Heart left ventricle (tissue), 16 donors: ENCODE measurements around the gene POTEF. TPM values are rescaled to one million over a fixed set of nuclear protein-coding genes. Genes with fewer than 3 reads are reported as not detected.
"Not testable (repeated sequence)": the region's sequence is repeated elsewhere in the genome, so short reads cannot be mapped to it uniquely, and the experiment has no call there.

Experiments
- ATAC-seq, 4 donors: fragments of 200-7000 bp; cut with Tn5 transposase; one replicate each; pipeline ENCODE4 v1.9.1; 2020 to 2022; ENCODE audit warnings: moderate library complexity in 4 of 4, mild to moderate bottlenecking in 3 of 4, moderate number of reproducible peaks in 1 of 4
- DNase-seq, 5 donors: peaks; one replicate each; pipeline ENCODE4 v3.0.0-alpha.2; 2020
- H3K27ac ChIP-seq, 12 donors: fragments of 200-600 bp; sonication (generic) in 4 of 12; one replicate each; pipeline versions ENCODE4 v1.5.0 to v1.8.0; 2016 to 2022; ENCODE audit warnings: mild to moderate bottlenecking in 2 of 12
- H3K27me3 ChIP-seq, 9 donors: fragments of 200-600 bp; sonication (generic) in 2 of 9; one replicate each; pipeline versions ENCODE4 v1.5.1 to v1.8.0; 2016 to 2022; ENCODE audit warnings: mild to moderate bottlenecking in 3 of 9
- H3K36me3 ChIP-seq, 9 donors: fragments of 200-600 bp; sonication (generic) in 2 of 9; one replicate each; pipeline versions ENCODE4 v1.5.0 to v1.8.0; 2018 to 2022; ENCODE audit warnings: mild to moderate bottlenecking in 2 of 9
- H3K4me1 ChIP-seq, 12 donors: fragments of 200-600 bp; sonication (generic) in 4 of 12; one replicate each; pipeline versions ENCODE4 v1.5.0 to v1.8.0; 2016 to 2022; ENCODE audit warnings: mild to moderate bottlenecking in 3 of 12
- H3K4me3 ChIP-seq, 12 donors: fragments of 200-600 bp; sonication (generic) in 4 of 12; one replicate each; pipeline versions ENCODE4 v1.5.0 to v1.8.0; 2017 to 2022; ENCODE audit warnings: mild to moderate bottlenecking in 9 of 12, moderate library complexity in 4 of 12
- H3K9me3 ChIP-seq, 12 donors: fragments of 200-600 bp; sonication (generic) in 4 of 12; one replicate each; pipeline versions ENCODE4 v1.5.0 to v1.8.0; 2016 to 2022; ENCODE audit warnings: mild to moderate bottlenecking in 1 of 12
- CTCF ChIP-seq, 12 donors: fragments of 200-600 bp; sonication (generic) in 4 of 12; IDR thresholded peaks; one replicate each; pipeline versions ENCODE4 v1.5.0 to v1.8.0; 2018 to 2022; ENCODE audit warnings: antibody characterized with exemption in 12 of 12, mild to moderate bottlenecking in 5 of 12
- POLR2A ChIP-seq, 2 donors: fragments of 450-650 bp; IDR thresholded peaks; one replicate each; pipeline ENCODE4 v1.6.1; 2017; ENCODE audit warnings: antibody characterized with exemption in 2 of 2, mild to moderate bottlenecking in 2 of 2, moderate library complexity in 2 of 2
- WGBS, 4 donors: extraction: QIAGEN DNeasy Blood & Tissue Kit in 2 of 4; methylation state at CpG; one replicate each; pipeline versions ENCODE4 v1.1.5 to v1.1.7; 2013 to 2018; 5-methylcytosine and 5-hydroxymethylcytosine counted together
- intact Hi-C, 10 donors: fragments of 100-400 bp; cut with DNase I; formaldehyde crosslinking; loops; one replicate each; pipeline versions ENCODE4 v1.11.1 to v1.14.2; 2022
- polyA plus RNA-seq, 2 donors: library from polyadenylated mRNA; stranded (reverse); fragments of 200-250 nt; gene quantifications; one replicate each; pipeline ENCODE4 v1.2.3, GENCODE V29; 2013
- total RNA-seq, 9 donors: library from RNA; depleted of rRNA in 2 of 9; stranded (reverse); fragments of >200 nt in 2 of 9; fragmentation: NEBNext Ultra II Directional in 3 of 9; extraction: Animal tissue kit (Norgen Biotek cat#: 25700) in 3 of 9; gene quantifications; one replicate each; pipeline versions ENCODE4 v1.1.0 to v1.2.4, GENCODE V29; 2016 to 2023
- donor health status: ischemic (EF 13 %, LVEDD 7.1; RV severe dilation, severe dysfunction).
- donor health status: healthy with polysubstance abuse.
- donor health status: DM: no; HTN: yes; CAD: no.
- donor health status: DM: no; HTN: no; CAD: no.
- donor health status: ischemic (EF 25% LVEDD 6.9; RV normal size, moderate dysfunction).
- donor health status: ischemic (EF 25% LVEDD 5.7; RV mildly dilated, moderate dysfunction).
- donor health status: healthy.
- donor health status: DM: yes; HTN: yes; CAD: no.
- donor health status: ischemic (EF 35%, LVEDD 5.7; RV mildly dilated, moderate dysfunction).
- donor health status: nonischemic (EF 11% LVEDD 7.7; RV severe dilation, severe dysfunction).
- donor health status: DM: yes; HTN: yes; CAD: no.
- donor health status: PGD.
- donor health status: ischemic (EF 29% LVEDD 5.4; RV normal size, mild dysfunction).
- donor health status: nonischemic (EF 23%, LVEDD 6.1; RV moderate dilation, normal function).

Gene POTEF
- total and polyA plus RNA-seq, 11 donors, result not detected

- DNase-seq (no peak), ATAC-seq (no peak)
- H3K36me3 ChIP-seq, result peaks cover 0 to 73% (median 59%) of the 10 kb centered on the region in 9 donors
- TF ChIP-seq CTCF (IDR thresholded peaks at IDR 0.05), result no peak
- no peak for TF ChIP-seq POLR2A (IDR thresholded peaks at IDR 0.05)
- no peaks in the 10 kb centered on the region for H3K27me3 ChIP-seq
- no peak overlapping the region for H3K27ac ChIP-seq
- 93 to 100% (median 97%) methylated on average over 2 to 9 of the region's 9 CpGs for WGBS, 4 donors
- peaks cover 0 to 9% (median 0%) of the 10 kb centered on the region in 12 donors for H3K4me1 ChIP-seq
- no peak overlapping the region for H3K4me3 ChIP-seq
- no peaks in the 10 kb centered on the region for H3K9me3 ChIP-seq
- intact Hi-C loops, result no loop called here
Observed at GRCh38 chr2:130162968-130163367, 33.9 kb upstream of the POTEF start.

- H3K4me1 ChIP-seq, DNase-seq, H3K27ac ChIP-seq, H3K9me3 ChIP-seq, intact Hi-C loops, ATAC-seq, H3K27me3 ChIP-seq, H3K4me3 ChIP-seq: not testable (repeated sequence)
- WGBS, 4 donors, result 91 to 100% (median 95%) methylated on average over 3 to 7 of the region's 7 CpGs
- peaks cover 0 to 68% (median 55%) of the 10 kb centered on the region in 9 donors for H3K36me3 ChIP-seq
Observed at GRCh38 chr2:130162486-130162885, 33.5 kb upstream of the POTEF start.

GRCh38 chr2:130160838-130161705 lies 32.0 kb upstream of the POTEF start:
- Histone ChIP-seq H3K4me1 (peaks cover 0 to 12% (median 0%) of the 10 kb centered on the region in 12 donors), H3K27ac (peak overlapping the region in 9 of 12 donors; percentile 13 to 79 (median 49)), H3K36me3 (peaks cover 0 to 54% (median 42%) of the 10 kb centered on the region in 9 donors)
- intact Hi-C loops, H3K4me3 ChIP-seq, H3K27me3 ChIP-seq, H3K9me3 ChIP-seq: not testable (repeated sequence)
- WGBS, 4 donors, result 65 to 74% (median 71%) methylated on average over 23 to 25 of the region's 25 CpGs
- peak in 2 of 12 donors; percentile 20 for TF ChIP-seq CTCF (IDR thresholded peaks at IDR 0.05)
- peak; percentile 72 to 89 (median 80) for ATAC-seq
- peak in 4 of 5 donors; percentile 51 to 81 (median 58) for DNase-seq

- ATAC-seq (no peak), DNase-seq (no peak)
- TF ChIP-seq POLR2A (IDR thresholded peaks at IDR 0.05) (no peak), CTCF (IDR thresholded peaks at IDR 0.05) (no peak)
- H3K27ac ChIP-seq, result peak overlapping the region in 5 of 12 donors; percentile 37 to 55 (median 46)
- H3K4me1 ChIP-seq, result peaks cover 0 to 16% (median 0%) of the 10 kb centered on the region in 12 donors
- no peaks in the 10 kb centered on the region for H3K9me3 ChIP-seq
- H3K27me3 ChIP-seq, result no peaks in the 10 kb centered on the region
- peaks cover 0 to 47% (median 35%) of the 10 kb centered on the region in 9 donors for H3K36me3 ChIP-seq
- intact Hi-C loops, result no loop called here
- 94 to 100% (median 98%) methylated on average over 6 of the region's 6 CpGs for WGBS, 4 donors
- H3K4me3 ChIP-seq, result no peak overlapping the region
Observed at GRCh38 chr2:130160131-130160530, 31.1 kb upstream of the POTEF start.

- not testable (repeated sequence) for ATAC-seq, H3K9me3 ChIP-seq, H3K27ac ChIP-seq, H3K27me3 ChIP-seq, DNase-seq, H3K4me3 ChIP-seq
- Histone ChIP-seq H3K4me1 (peaks cover 0 to 16% (median 0%) of the 10 kb centered on the region in 12 donors), H3K36me3 (peaks cover 0 to 45% (median 32%) of the 10 kb centered on the region in 9 donors)
- intact Hi-C loops, result loop anchor here in 5 of 10 donors (5.0 to 10.0 kb wide), 2 partner anchors 173 to 175 kb away; no protein-coding TSS in a partner anchor
- WGBS, 4 donors, result 92 to 99% (median 94%) methylated on average over 4 of the region's 4 CpGs
Observed at GRCh38 chr2:130159376-130159775, 30.4 kb upstream of the POTEF start.
